HepG2 (cell line): ENCODE data around the gene ADD2. TPM values are rescaled to one million over a fixed set of nuclear protein-coding genes. Genes with fewer than 3 reads are reported as not detected.
"Not testable (repeated sequence)": the region's sequence is repeated elsewhere in the genome, so short reads cannot be mapped to it uniquely, and the experiment has no call there.

Source experiments
- ATAC-seq: fragments of 200-7000 bp; cut with Tn5 transposase; 3 replicates; pipeline ENCODE4 v1.9.1; 2020; ENCODE audit warnings: mild to moderate bottlenecking, moderate library complexity
- BruUV-seq: library from RNA; stranded (reverse); fragments of 400-500 nt; replicated peaks from 2 replicates; lab custom pipeline; 2021; lab: Mats Ljungman, UMichigan
- CTCF ChIA-PET: fragments of 300-600 bp; formaldehyde crosslinking; extraction: SDS; loops from one replicate; lab custom pipeline; 2021; ENCODE audit warnings: low total read pairs, inconsistent platforms, low intra/inter-chr PET ratio; lab: Yijun Ruan, JAX
- POLR2A ChIA-PET: fragments of 350-600 bp; sonication (Branson Sonifier 250); formaldehyde crosslinking; loops from one replicate; lab custom pipeline; 2020; ENCODE audit warnings: antibody characterized with exemption, inconsistent platforms; lab: Yijun Ruan, JAX
- DNase-seq: peaks from one replicate; pipeline ENCODE4 v3.0.0-alpha.2; 2015; ENCODE audit warnings: low spot score
- FAIRE-seq: peaks from 3 replicates; lab custom pipeline; 2011; peaks lifted over from hg19 to GRCh38; lab: Jason Lieb, UNC
- H2AFZ ChIP-seq: one replicate; pipeline ENCODE4 v1.6.1; 2011; ENCODE audit warnings: low read length, inconsistent platforms
- H3K27ac ChIP-seq: fragments of 300-600 bp; 3 replicates; pipeline ENCODE4 v1.8.0; 2011; ENCODE audit warnings: mixed run types, mild to moderate bottlenecking, mixed read lengths, low read length, inconsistent platforms; ENCODE audit not compliant: insufficient read depth; ENCODE audit errors: extremely low read length
- H3K27me3 ChIP-seq, 2 experiments: fragments of 200-600 bp in 1 of 2; 2 replicates in 1 of 2; 3 replicates in 1 of 2; pipeline versions ENCODE4 v1.6.0 to v1.8.0; 2011; ENCODE audit warnings: low read length in 2 of 2, mild to moderate bottlenecking in 2 of 2, moderate library complexity in 2 of 2, inconsistent platforms in 1 of 2; ENCODE audit not compliant: insufficient read depth in 2 of 2, control insufficient read depth in 1 of 2
- H3K36me3 ChIP-seq, 2 experiments: fragments of 200-600 bp in 1 of 2; replicated peaks in 1 of 2; 2 replicates in 1 of 2; 3 replicates in 1 of 2; pipeline versions ENCODE4 v1.5.1 to v1.8.0; 2011; ENCODE audit warnings: low read length in 2 of 2, inconsistent platforms in 1 of 2; ENCODE audit not compliant: insufficient read depth in 2 of 2, control insufficient read depth in 1 of 2
- H3K4me1 ChIP-seq: 2 replicates; pipeline ENCODE4 v1.5.1; 2012; ENCODE audit warnings: low read length, inconsistent platforms; ENCODE audit not compliant: insufficient read depth
- H3K4me2 ChIP-seq: 2 replicates; pipeline ENCODE4 v1.6.0; 2011; ENCODE audit warnings: low read depth, low read length, inconsistent platforms
- H3K4me3 ChIP-seq, 3 experiments: fragments of 200-600 bp in 1 of 3; sonication (generic), shearing (Covaris generic) in 1 of 3; replicated peaks in 1 of 3; 2 replicates each; pipeline ENCODE4 v1.5.1; 2011 to 2016; ENCODE audit warnings: low read length in 3 of 3, inconsistent platforms in 2 of 3, low read depth in 2 of 3, mild to moderate bottlenecking in 2 of 3, control low read depth in 1 of 3, mixed read lengths in 1 of 3; ENCODE audit not compliant: insufficient read depth in 1 of 3
- H3K79me2 ChIP-seq: one replicate; pipeline ENCODE4 v1.6.1; 2011; ENCODE audit warnings: low read length, inconsistent platforms; ENCODE audit not compliant: insufficient read depth
- H3K9ac ChIP-seq: 2 replicates; pipeline ENCODE4 v1.6.0; 2011; ENCODE audit warnings: mild to moderate bottlenecking, low read depth, low read length, inconsistent platforms; ENCODE audit not compliant: insufficient read depth
- H3K9me3 ChIP-seq: 2 replicates; pipeline ENCODE4 v1.5.1; 2012; ENCODE audit warnings: mild to moderate bottlenecking, low read length
- H4K20me1 ChIP-seq: 2 replicates; pipeline ENCODE4 v1.6.0; 2011; ENCODE audit warnings: inconsistent platforms, mild to moderate bottlenecking, low read length, moderate library complexity; ENCODE audit not compliant: insufficient read depth
- ARID5B ChIP-seq: IDR thresholded peaks from 2 replicates; pipeline ENCODE4 v1.4.0; 2020; ENCODE audit warnings: mild to moderate bottlenecking, missing genetic modification reagents
- CTCF ChIP-seq: sonication (generic); formaldehyde crosslinking; IDR thresholded peaks from 2 replicates; pipeline ENCODE4 v1.5.0; 2020; ENCODE audit warnings: mild to moderate bottlenecking, missing genetic modification reagents, moderate library complexity
- ISX ChIP-seq: sonication (generic); formaldehyde crosslinking; conservative IDR thresholded peaks from 2 replicates; pipeline ENCODE4 v1.5.0; 2020; ENCODE audit warnings: missing genetic modification reagents
- NFIB ChIP-seq: sonication (generic); formaldehyde crosslinking; IDR thresholded peaks from 2 replicates; pipeline ENCODE4 v1.9.0; 2021; ENCODE audit warnings: missing genetic modification reagents, mild to moderate bottlenecking, borderline replicate concordance
- RAD21 ChIP-seq: fragments of 450-650 bp; formaldehyde crosslinking; IDR thresholded peaks from 2 replicates; pipeline ENCODE4 v1.5.0; 2020; ENCODE audit warnings: mild to moderate bottlenecking
- SMC3 ChIP-seq: IDR thresholded peaks from 2 replicates; pipeline ENCODE4 v1.6.1; 2011; ENCODE audit warnings: low read length, improper control_type of control experiment
- STAG1 ChIP-seq: sonication (generic); formaldehyde crosslinking; IDR thresholded peaks from 2 replicates; pipeline ENCODE4 v1.4.0; 2020; ENCODE audit warnings: missing genetic modification reagents
- ZNF160 ChIP-seq: sonication (generic); formaldehyde crosslinking; IDR thresholded peaks from 2 replicates; pipeline ENCODE4 v1.8.0; 2022; ENCODE audit warnings: mild to moderate bottlenecking, inconsistent platforms, missing genetic modification reagents
- WGBS: methylation state at CpG from one replicate; pipeline ENCODE4 v1.1.6; 2017; ENCODE audit warnings: low lambda C conversion rate; 5-methylcytosine and 5-hydroxymethylcytosine counted together
- in situ Hi-C: cut with HindIII; loops from 2 replicates; pipeline ENCODE4 v1.10.0; 2017; ENCODE audit warnings: low pct_unique_long_range_greater_than_20kb; ENCODE audit not compliant: extremely low pct_ligation_motif_present
- intact Hi-C: fragments of 100-400 bp; cut with micrococcal nuclease; formaldehyde crosslinking; loops from one replicate; pipeline ENCODE4 v1.10.0; 2022; ENCODE audit not compliant: unreplicated experiment
- polyA plus RNA-seq, 8 experiments: library from polyadenylated mRNA; depleted of rRNA in 3 of 8; stranded (reverse) in 7 of 8; unstranded in 1 of 8; fragments of >200 nt; fragmentation: Illumina TruSeq in 4 of 8; extraction: Trizol in 4 of 8; gene quantifications; 2 replicates each; pipeline versions ENCODE4 v1.2.1 to v1.2.3, GENCODE V29; 2011 to 2016; ENCODE audit warnings: low read depth in 4 of 8, missing spikeins in 1 of 8, mixed read lengths in 1 of 8; ENCODE audit not compliant: insufficient read depth in 1 of 8
- total RNA-seq, 5 experiments: library from RNA; depleted of rRNA; stranded (reverse); fragments of >200 nt; fragmentation: Illumina TruSeq; extraction: Trizol; gene quantifications; 2 replicates each; pipeline ENCODE4 v1.2.3, GENCODE V29; 2016; ENCODE audit warnings: low read depth in 1 of 5

Gene ADD2
- total and polyA plus RNA-seq, 2 of the 13 experiments (the other 11 are each of a cell fraction or from before 2014, with no cell fraction given) = 0.05 to 0.13 TPM

- FAIRE-seq = peak; percentile 53
- H4K20me1 ChIP-seq, H3K4me3 ChIP-seq, H3K4me1 ChIP-seq, POLR2A ChIA-PET, H3K79me2 ChIP-seq, H2AFZ ChIP-seq, H3K9ac ChIP-seq, H3K27ac ChIP-seq, H3K4me2 ChIP-seq, H3K36me3 ChIP-seq, BruUV-seq, H3K9me3 ChIP-seq: not testable (repeated sequence)
- WGBS = 26% methylated on average over 6 of the region's 6 CpGs
- DNase-seq = peak; percentile 44
- ATAC-seq = peak; percentile 86
- intact Hi-C loops (loop anchor here (1.0 to 10.0 kb wide), 2 partner anchors 130 to 210 kb away; no protein-coding TSS in a partner anchor), in situ Hi-C loops (loop anchor here (5.0 to 10.0 kb wide), 2 partner anchors 117 to 210 kb away; no protein-coding TSS in a partner anchor)
- TF ChIP-seq RAD21 (CRISPR knock-in tag) (0 out of 2 replicates have a peak, but pooled peaks have one; percentile 24), SMC3 (peak; percentile 16; the same call in 1 of the 2 replicates), CTCF (peak; percentile 68), STAG1 (CRISPR knock-in tag) (peak; percentile 65)
- CTCF ChIA-PET = interaction anchor here (0.7 to 1.8 kb wide), 3 partner anchors 130 to 353 kb away, joined by 3 to 10 read pairs (median 3); partner anchors contain the start of gene FAM136A
- H3K27me3 ChIP-seq = peaks cover 3 to 40% of the 10 kb centered on the region in 2 experiments; a peak in 4 of 5 replicates
Measured at GRCh38 chr2:70655211-70655610, 112.8 kb downstream of the ADD2 start.

- DNase-seq (no peak), ATAC-seq (no peak), FAIRE-seq (no peak)
- H3K4me1 ChIP-seq = no peaks in the 10 kb centered on the region
- no peak overlapping the region for H3K4me2 ChIP-seq
- intact Hi-C loops (loop anchor here (10.0 kb wide), 1 partner anchor 213 kb away; no protein-coding TSS in a partner anchor), in situ Hi-C loops (loop anchor here (10.0 kb wide), 1 partner anchor 213 kb away; no protein-coding TSS in a partner anchor)
- no TSS peak for BruUV-seq
- CTCF ChIA-PET = no interaction called here
- H3K9me3 ChIP-seq = no peaks in the 10 kb centered on the region
- H2AFZ ChIP-seq = no peak overlapping the region
- TF ChIP-seq ZNF160 (CRISPR knock-in tag) = 0 out of 2 replicates have a peak, but pooled peaks have one; percentile 39
- TF ChIP-seq ISX (CRISPR knock-in tag) = no peak
- no peak for TF ChIP-seq ARID5B
- no peak for TF ChIP-seq NFIB (CRISPR knock-in tag)
- peaks cover 2 to 18% of the 10 kb centered on the region in 2 experiments; a peak in 4 of 5 replicates for H3K27me3 ChIP-seq
- POLR2A ChIA-PET = no interaction called here
- no peaks in the 10 kb centered on the region for H3K36me3 ChIP-seq
- H3K4me3 ChIP-seq = no peak overlapping the region
- no peaks in the 10 kb centered on the region for H4K20me1 ChIP-seq
- no peak overlapping the region for H3K9ac ChIP-seq
- no peaks in the 10 kb centered on the region for H3K79me2 ChIP-seq
- H3K27ac ChIP-seq = no peak overlapping the region
- WGBS = 10% methylated on average over 2 of the region's 2 CpGs
Measured at GRCh38 chr2:70651727-70652126, 116.3 kb downstream of the ADD2 start.
